Measurements from ENCODE around the gene RIN1. TPM values are rescaled to one million over a fixed set of nuclear protein-coding genes. Genes with fewer than 3 reads are reported as not detected.

The RIN1 gene
- total RNA-seq, 1 experiment from 2014 or later = 11.7 TPM

- no peak for TF ChIP-seq CTCF (IDR thresholded peaks at IDR 0.05; ENCODE audit: insufficient read depth in 1 of 2, low read depth in 1 of 2, low read length in 1 of 2, severe bottlenecking in 1 of 2, unreplicated experiment in 1 of 2)
Observed at GRCh38 chr11:66287889-66288670, 48.2 kb downstream of the RIN1 start.

GRCh38 chr11:66287211-66287888 lies 48.9 kb downstream of the RIN1 start:
- no peaks in the 10 kb centered on the region for H3K9me3 ChIP-seq
- TF ChIP-seq CTCF (IDR thresholded peaks at IDR 0.05; ENCODE audit: insufficient read depth in 1 of 2, low read depth in 1 of 2, low read length in 1 of 2, severe bottlenecking in 1 of 2, unreplicated experiment in 1 of 2) = no peak
- intact Hi-C loops (cut with micrococcal nuclease; ENCODE audit: unreplicated experiment) = no loop called here
- H3K27ac Mint-ChIP-seq (ENCODE audit: unreplicated experiment) = peak overlapping the region; percentile 94
- no TSS peak for BruUV-seq (replicated peaks)
- H3K4me3 Mint-ChIP-seq (ENCODE audit: unreplicated experiment) = peak overlapping the region; percentile 87
- H3K36me3 Mint-ChIP-seq (ENCODE audit: insufficient read depth, unreplicated experiment) = peaks cover 31% of the 10 kb centered on the region
- ChIA-PET POLR2A (no interaction called here), CTCF (no interaction called here)
- no peak for DNase-seq
- peaks cover under 1% of the 10 kb centered on the region for H3K27me3 Mint-ChIP-seq (ENCODE audit: insufficient read depth, unreplicated experiment)
- peaks cover 15% of the 10 kb centered on the region for H3K4me1 Mint-ChIP-seq (ENCODE audit: low read depth, unreplicated experiment)
- peak overlapping the region; percentile 63 for H3K4me3 ChIP-seq (ENCODE audit: low read depth, low read length)
- H3K9me3 Mint-ChIP-seq (ENCODE audit: unreplicated experiment) = no peaks in the 10 kb centered on the region
- peaks cover 21% of the 10 kb centered on the region for H3K4me1 ChIP-seq
- peaks cover 5% of the 10 kb centered on the region; the same call in 1 of the 2 replicates for H3K36me3 ChIP-seq (ENCODE audit: control insufficient read depth, insufficient read depth, low read length)
- no peaks in the 10 kb centered on the region for H3K27me3 ChIP-seq (replicated peaks; ENCODE audit: control insufficient read depth, insufficient read depth, low read length)

More at GRCh38 chr11:66287889-66288670, 48.2 kb downstream of the RIN1 start:
- DNase-seq = peak in 1 of 2 experiments; percentile 43
- ChIA-PET POLR2A (interaction anchor here (0.6 to 1.9 kb wide), 3 partner anchors 24 to 350 kb away, joined by 3 to 34 read pairs (median 6); partner anchors contain the start of gene RBM4), CTCF (interaction anchor here (1.3 to 2.6 kb wide), 3 partner anchors 20 to 26 kb away, joined by 3 to 43 read pairs (median 7); no protein-coding TSS in a partner anchor)
- Histone ChIP-seq H3K36me3 (ENCODE audit: control insufficient read depth, insufficient read depth, low read length) (peaks cover 5% of the 10 kb centered on the region; the same call in 1 of the 2 replicates), H3K4me1 (peaks cover 23% of the 10 kb centered on the region), H3K27me3 (replicated peaks; ENCODE audit: control insufficient read depth, insufficient read depth, low read length) (no peaks in the 10 kb centered on the region; the same call in 1 of the 2 replicates), H3K9me3 (no peaks in the 10 kb centered on the region), H3K4me3 (ENCODE audit: low read depth, low read length) (peak overlapping the region; percentile 63)
- intact Hi-C loops (cut with micrococcal nuclease; ENCODE audit: unreplicated experiment) = loop anchor here (2.0 kb wide), 1 partner anchor 41 kb away; no protein-coding TSS in a partner anchor
- H3K36me3 Mint-ChIP-seq (ENCODE audit: insufficient read depth, unreplicated experiment) = peaks cover 25% of the 10 kb centered on the region
- peak overlapping the region; percentile 94 for H3K27ac Mint-ChIP-seq (ENCODE audit: unreplicated experiment)
- no peaks in the 10 kb centered on the region for H3K9me3 Mint-ChIP-seq (ENCODE audit: unreplicated experiment)
- BruUV-seq (replicated peaks) = TSS peak; percentile 33
- peaks cover 22% of the 10 kb centered on the region for H3K4me1 Mint-ChIP-seq (ENCODE audit: low read depth, unreplicated experiment)
- peak overlapping the region; percentile 87 for H3K4me3 Mint-ChIP-seq (ENCODE audit: unreplicated experiment)
- H3K27me3 Mint-ChIP-seq (ENCODE audit: insufficient read depth, unreplicated experiment) = peaks cover 6% of the 10 kb centered on the region

- H3K4me1 Mint-ChIP-seq (ENCODE audit: low read depth, unreplicated experiment) = peaks cover 15% of the 10 kb centered on the region
- peak overlapping the region; percentile 16 for H3K4me3 Mint-ChIP-seq (ENCODE audit: unreplicated experiment)
- Histone ChIP-seq H3K27me3 (replicated peaks; ENCODE audit: control insufficient read depth, insufficient read depth, low read length) (no peaks in the 10 kb centered on the region), H3K9me3 (no peaks in the 10 kb centered on the region), H3K36me3 (ENCODE audit: control insufficient read depth, insufficient read depth, low read length) (peaks cover 5% of the 10 kb centered on the region; the same call in 1 of the 2 replicates), H3K4me1 (peaks cover 19% of the 10 kb centered on the region), H3K4me3 (ENCODE audit: low read depth, low read length) (no peak overlapping the region)
- intact Hi-C loops (cut with micrococcal nuclease; ENCODE audit: unreplicated experiment) = no loop called here
- peaks cover 36% of the 10 kb centered on the region for H3K36me3 Mint-ChIP-seq (ENCODE audit: insufficient read depth, unreplicated experiment)
- BruUV-seq (replicated peaks) = no TSS peak
- H3K27me3 Mint-ChIP-seq (ENCODE audit: insufficient read depth, unreplicated experiment) = no peaks in the 10 kb centered on the region
- H3K27ac Mint-ChIP-seq (ENCODE audit: unreplicated experiment) = no peak overlapping the region
- no peak for DNase-seq
- POLR2A ChIA-PET = no interaction called here
- CTCF ChIA-PET = interaction anchor here (0.6 kb wide), 1 partner anchor 208 kb away, joined by 3 read pairs; no protein-coding TSS in a partner anchor
- no peaks in the 10 kb centered on the region for H3K9me3 Mint-ChIP-seq (ENCODE audit: unreplicated experiment)
- TF ChIP-seq CTCF (IDR thresholded peaks at IDR 0.05; ENCODE audit: insufficient read depth in 1 of 2, low read depth in 1 of 2, low read length in 1 of 2, severe bottlenecking in 1 of 2, unreplicated experiment in 1 of 2) = no peak
Observed at GRCh38 chr11:66286699-66287098, 49.5 kb downstream of the RIN1 start.

Measured in Caco-2 (cell line).